Keratinocyte (primary cell): ENCODE data around the gene EPHB1. TPM values are rescaled to one million over a fixed set of nuclear protein-coding genes. Genes with fewer than 3 reads are reported as not detected.

Experiments
- DNase-seq: peaks from one replicate; pipeline ENCODE4 v3.0.0-alpha.2; 2011; ENCODE audit warnings: low read depth, missing footprints, low spot score
- FAIRE-seq: peaks from 2 replicates; lab custom pipeline; 2011; peaks lifted over from hg19 to GRCh38; lab: Jason Lieb, UNC
- H2AFZ ChIP-seq: 2 replicates; pipeline ENCODE4 v1.6.0; 2012; ENCODE audit warnings: low read length, control low read depth, inconsistent platforms; ENCODE audit not compliant: control insufficient read depth
- H3K27ac ChIP-seq: 2 replicates; pipeline ENCODE4 v1.5.1; 2011; ENCODE audit warnings: low read length; ENCODE audit not compliant: control insufficient read depth, insufficient read depth
- H3K27me3 ChIP-seq: 3 replicates; pipeline ENCODE4 v1.6.0; 2011; ENCODE audit warnings: low read length; ENCODE audit not compliant: control insufficient read depth, insufficient read depth; ENCODE audit errors: extremely low read depth
- H3K36me3 ChIP-seq, 2 experiments: 2 replicates in 1 of 2; 3 replicates in 1 of 2; pipeline ENCODE4 v1.5.1; 2011; ENCODE audit warnings: low read length in 2 of 2, mild to moderate bottlenecking in 1 of 2; ENCODE audit not compliant: control insufficient read depth in 2 of 2, insufficient read depth in 2 of 2; ENCODE audit errors: extremely low read depth in 1 of 2
- H3K4me1 ChIP-seq: 3 replicates; pipeline ENCODE4 v1.5.1; 2011; ENCODE audit warnings: low read length; ENCODE audit not compliant: control insufficient read depth, insufficient read depth; ENCODE audit errors: extremely low read depth
- H3K4me2 ChIP-seq: 3 replicates; pipeline ENCODE4 v1.6.0; 2011; ENCODE audit warnings: low read depth, low read length; ENCODE audit not compliant: control insufficient read depth, insufficient read depth; ENCODE audit errors: extremely low read depth
- H3K4me3 ChIP-seq, 3 experiments: fragments of 200-600 bp in 1 of 3; sonication (generic) in 1 of 3; 2 replicates in 2 of 3; 3 replicates in 1 of 3; pipeline ENCODE4 v1.5.1; 2011 to 2016; ENCODE audit warnings: low read length in 3 of 3, mild to moderate bottlenecking in 3 of 3, control low read depth in 2 of 3, inconsistent platforms in 1 of 3, low read depth in 1 of 3, mixed read lengths in 1 of 3, mixed run types in 1 of 3, moderate library complexity in 1 of 3; ENCODE audit not compliant: control insufficient read depth in 2 of 3, insufficient read depth in 2 of 3; ENCODE audit errors: extremely low read depth in 1 of 3
- H3K79me2 ChIP-seq: 2 replicates; pipeline ENCODE4 v1.6.0; 2012; ENCODE audit warnings: low read length; ENCODE audit not compliant: control insufficient read depth, insufficient read depth
- H3K9ac ChIP-seq: 3 replicates; pipeline ENCODE4 v1.6.0; 2011; ENCODE audit warnings: low read length; ENCODE audit not compliant: control insufficient read depth, insufficient read depth; ENCODE audit errors: extremely low read depth
- H3K9me1 ChIP-seq: 3 replicates; pipeline ENCODE4 v1.6.0; 2011; ENCODE audit warnings: low read length; ENCODE audit not compliant: control insufficient read depth, insufficient read depth; ENCODE audit errors: extremely low read depth
- H3K9me3 ChIP-seq: 2 replicates; pipeline ENCODE4 v1.5.1; 2012; ENCODE audit warnings: low read depth, low read length; ENCODE audit not compliant: control insufficient read depth
- H4K20me1 ChIP-seq: 3 replicates; pipeline ENCODE4 v1.6.0; 2011; ENCODE audit warnings: low read length; ENCODE audit not compliant: control insufficient read depth, insufficient read depth; ENCODE audit errors: extremely low read depth
- EZH2 ChIP-seq: IDR thresholded peaks from one replicate; pipeline ENCODE4 v1.6.1; 2012; ENCODE audit warnings: inconsistent platforms, mild to moderate bottlenecking, low read length, moderate library complexity
- dilution Hi-C: fragments of 300-500 bp; cut with MboI; formaldehyde crosslinking; loops from one replicate; pipeline ENCODE4 v1.7.0; 2020; ENCODE audit warnings: low sequenced_read_pairs; ENCODE audit not compliant: extremely low pct_ligation_motif_present
- polyA plus RNA-seq, 5 experiments: library from polyadenylated mRNA; depleted of rRNA in 3 of 5; stranded (reverse) in 3 of 5; stranded (forward) in 1 of 5; unstranded in 1 of 5; fragments of >200 nt; gene quantifications; 1 replicate in 1 of 5; 2 replicates in 3 of 5; 3 replicates in 1 of 5; pipeline versions ENCODE4 v1.2.1 to v1.2.3, GENCODE V29; 2011 to 2012; ENCODE audit warnings: missing spikeins in 2 of 5, low read depth in 1 of 5, low replicate concordance in 1 of 5
- TF ChIP-seq, protein P1 (sequence below), 3 experiments: IDR thresholded peaks in 1 of 3; conservative IDR thresholded peaks in 1 of 3; optimal IDR thresholded peaks in 1 of 3; 2 replicates in 2 of 3; 3 replicates in 1 of 3; pipeline versions ENCODE3 to v1.5.1; 2011; ENCODE audit warnings: low read length in 3 of 3, mild to moderate bottlenecking in 3 of 3, moderate library complexity in 2 of 3, control low read depth in 1 of 3, inconsistent platforms in 1 of 3; ENCODE audit not compliant: insufficient read depth in 2 of 3; ENCODE audit errors: extremely low read depth in 1 of 3

EPHB1 gene
- polyA plus RNA-seq, 1 donor (not counting 4 experiments of a cell fraction or from before 2014, with no cell fraction given): 0.01 TPM

DNA sequence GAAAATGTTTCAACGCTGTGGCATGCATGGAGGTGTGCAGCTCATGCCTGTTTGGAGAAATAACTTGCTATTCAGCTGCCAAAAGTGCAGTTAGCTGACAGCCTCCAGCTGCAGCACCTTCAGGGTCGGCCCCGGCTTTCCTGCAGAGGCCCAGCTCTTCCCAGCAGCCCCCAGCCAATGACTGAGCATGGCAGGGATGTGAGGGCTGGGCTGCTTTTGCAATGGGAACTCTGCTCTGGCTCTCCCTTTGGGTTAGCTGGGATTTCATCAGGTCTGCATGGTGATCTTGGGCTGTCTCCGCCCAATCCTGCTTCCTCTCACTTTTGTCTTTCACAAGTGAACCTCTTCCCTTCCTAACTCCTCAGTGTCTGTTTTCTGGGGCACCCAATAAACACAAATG lies 396.6 kb downstream of the EPHB1 start:
- H4K20me1 ChIP-seq: no peaks in the 10 kb centered on the region
- H3K27ac ChIP-seq: no peak overlapping the region
- FAIRE-seq (no peak), DNase-seq (no peak)
- dilution Hi-C loops: no loop called here
- no peak overlapping the region for H3K4me3 ChIP-seq
- no peaks in the 10 kb centered on the region for H3K79me2 ChIP-seq
- H3K9me3 ChIP-seq: no peaks in the 10 kb centered on the region
- H3K9me1 ChIP-seq: no peaks in the 10 kb centered on the region
- no peak overlapping the region for H3K4me2 ChIP-seq
- no peak overlapping the region for H3K9ac ChIP-seq
- no peaks in the 10 kb centered on the region for H3K27me3 ChIP-seq
- no peaks in the 10 kb centered on the region for H3K4me1 ChIP-seq
- no peak overlapping the region for H2AFZ ChIP-seq
- TF ChIP-seq, protein P1, sequence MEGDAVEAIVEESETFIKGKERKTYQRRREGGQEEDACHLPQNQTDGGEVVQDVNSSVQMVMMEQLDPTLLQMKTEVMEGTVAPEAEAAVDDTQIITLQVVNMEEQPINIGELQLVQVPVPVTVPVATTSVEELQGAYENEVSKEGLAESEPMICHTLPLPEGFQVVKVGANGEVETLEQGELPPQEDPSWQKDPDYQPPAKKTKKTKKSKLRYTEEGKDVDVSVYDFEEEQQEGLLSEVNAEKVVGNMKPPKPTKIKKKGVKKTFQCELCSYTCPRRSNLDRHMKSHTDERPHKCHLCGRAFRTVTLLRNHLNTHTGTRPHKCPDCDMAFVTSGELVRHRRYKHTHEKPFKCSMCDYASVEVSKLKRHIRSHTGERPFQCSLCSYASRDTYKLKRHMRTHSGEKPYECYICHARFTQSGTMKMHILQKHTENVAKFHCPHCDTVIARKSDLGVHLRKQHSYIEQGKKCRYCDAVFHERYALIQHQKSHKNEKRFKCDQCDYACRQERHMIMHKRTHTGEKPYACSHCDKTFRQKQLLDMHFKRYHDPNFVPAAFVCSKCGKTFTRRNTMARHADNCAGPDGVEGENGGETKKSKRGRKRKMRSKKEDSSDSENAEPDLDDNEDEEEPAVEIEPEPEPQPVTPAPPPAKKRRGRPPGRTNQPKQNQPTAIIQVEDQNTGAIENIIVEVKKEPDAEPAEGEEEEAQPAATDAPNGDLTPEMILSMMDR (optimal IDR thresholded peaks at IDR 0.05 in 1 of 3, IDR thresholded peaks at IDR 0.05 in 1 of 3, conservative IDR thresholded peaks at IDR 0.05 in 1 of 3; ENCODE audit: extremely low read depth in 1 of 3, insufficient read depth in 2 of 3, low read length in 3 of 3): no peak
- TF ChIP-seq EZH2: no peak
- no peaks in the 10 kb centered on the region for H3K36me3 ChIP-seq

DNA sequence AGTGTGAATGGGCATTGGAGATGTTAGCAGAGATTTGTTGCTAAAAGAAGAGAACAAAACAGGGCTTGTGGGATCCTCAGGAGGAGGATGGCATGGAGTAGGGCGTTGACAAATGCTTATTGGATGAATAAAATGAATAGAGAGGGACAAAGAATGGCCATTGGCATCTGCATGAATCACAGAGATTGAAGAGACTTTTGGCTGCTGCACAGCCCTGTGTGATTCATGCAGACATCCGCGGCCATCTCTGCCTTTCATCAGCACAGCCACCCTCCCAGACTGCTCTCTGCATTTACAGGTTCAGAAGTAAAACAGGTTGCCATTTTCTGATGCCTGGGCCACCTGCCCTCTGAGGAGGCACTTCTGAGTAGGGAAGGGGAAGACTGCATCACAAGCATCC lies 397.9 kb downstream of the EPHB1 start:
- no peak overlapping the region for H3K4me2 ChIP-seq
- no peak overlapping the region for H3K27ac ChIP-seq
- H3K9me1 ChIP-seq: no peaks in the 10 kb centered on the region
- DNase-seq (no peak), FAIRE-seq (no peak)
- H3K79me2 ChIP-seq: no peaks in the 10 kb centered on the region
- H3K9ac ChIP-seq: no peak overlapping the region
- no peaks in the 10 kb centered on the region for H3K9me3 ChIP-seq
- H4K20me1 ChIP-seq: no peaks in the 10 kb centered on the region
- no peaks in the 10 kb centered on the region for H3K27me3 ChIP-seq
- no peaks in the 10 kb centered on the region for H3K4me1 ChIP-seq
- no peak overlapping the region for H2AFZ ChIP-seq
- no peak for TF ChIP-seq EZH2
- TF ChIP-seq, protein P1 (optimal IDR thresholded peaks at IDR 0.05 in 1 of 3, IDR thresholded peaks at IDR 0.05 in 1 of 3, conservative IDR thresholded peaks at IDR 0.05 in 1 of 3; ENCODE audit: extremely low read depth in 1 of 3, insufficient read depth in 2 of 3, low read length in 3 of 3): no peak
- no peaks in the 10 kb centered on the region for H3K36me3 ChIP-seq
- H3K4me3 ChIP-seq: no peak overlapping the region
- dilution Hi-C loops: no loop called here
